OCI-LY7 (cell line): Measurements from ENCODE around the gene ANK3. TPM values are rescaled to one million over a fixed set of nuclear protein-coding genes. Genes with fewer than 3 reads are reported as not detected.

Experiments used
- BruUV-seq: library from RNA; stranded (reverse); fragments of 400-500 nt; replicated peaks from 2 replicates; lab custom pipeline; 2021; lab: Mats Ljungman, UMichigan
- CTCF ChIA-PET: fragments of 300-600 bp; sonication (Branson Sonifier 250); formaldehyde crosslinking; loops from one replicate; lab custom pipeline; 2022; ENCODE audit warnings: antibody characterized with exemption; ENCODE audit not compliant: unreplicated experiment; lab: Charles Lee
- POLR2A ChIA-PET: fragments of 300-600 bp; sonication (Branson Sonifier 250); formaldehyde crosslinking; loops from one replicate; lab custom pipeline; 2022; ENCODE audit warnings: antibody characterized with exemption; lab: Charles Lee
- DNase-seq: peaks from one replicate; pipeline ENCODE4 v3.0.0-alpha.2; 2015; ENCODE audit warnings: low spot score
- H2AFZ ChIP-seq: fragments of 200-600 bp; sonication (generic), shearing (Covaris generic); 2 replicates; pipeline ENCODE4 v1.6.1; 2014; ENCODE audit warnings: mild to moderate bottlenecking, antibody characterized with exemption, low read length, moderate library complexity
- H3K27ac ChIP-seq: fragments of 200-600 bp; sonication (generic); 2 replicates; pipeline ENCODE4 v1.5.1; 2014; ENCODE audit warnings: mixed run types, low read depth, mild to moderate bottlenecking, moderate library complexity, low read length, inconsistent platforms; ENCODE audit not compliant: poor library complexity, severe bottlenecking
- H3K36me3 ChIP-seq: fragments of 200-600 bp; sonication (generic); 2 replicates; pipeline ENCODE4 v1.6.1; 2014; ENCODE audit warnings: mild to moderate bottlenecking, antibody characterized with exemption, low read length, moderate library complexity, mixed read lengths; ENCODE audit not compliant: insufficient read depth
- H3K4me1 ChIP-seq: fragments of 200-600 bp; sonication (generic); 2 replicates; pipeline ENCODE4 v1.5.1; 2014; ENCODE audit warnings: mild to moderate bottlenecking, low read length; ENCODE audit not compliant: insufficient read depth, poor library complexity, severe bottlenecking
- H3K4me2 ChIP-seq: fragments of 200-600 bp; sonication (generic); 2 replicates; pipeline ENCODE4 v1.6.1; 2014; ENCODE audit warnings: mild to moderate bottlenecking, low read length
- H3K4me3 ChIP-seq: fragments of 200-600 bp; sonication (generic); 2 replicates; pipeline ENCODE4 v1.5.1; 2014; ENCODE audit warnings: mild to moderate bottlenecking, low read depth, low read length; ENCODE audit not compliant: poor library complexity, severe bottlenecking
- H3K79me2 ChIP-seq: fragments of 200-600 bp; sonication (generic); 2 replicates; pipeline ENCODE4 v1.6.1; 2016; ENCODE audit warnings: low read depth, mild to moderate bottlenecking, low read length, moderate library complexity, mixed read lengths; ENCODE audit not compliant: insufficient read depth
- H3K9me2 ChIP-seq: fragments of 200-600 bp; sonication (generic); 2 replicates; pipeline ENCODE4 v1.6.1; 2016; ENCODE audit warnings: mild to moderate bottlenecking, low read length, mixed read lengths; ENCODE audit not compliant: insufficient read depth
- H3K9me3 ChIP-seq: fragments of 200-600 bp; sonication (generic); 2 replicates; pipeline ENCODE4 v1.6.1; 2014; ENCODE audit warnings: mild to moderate bottlenecking, mixed run types, low read length, mixed read lengths
- H4K20me1 ChIP-seq: fragments of 200-600 bp; sonication (generic); 2 replicates; pipeline ENCODE4 v1.6.1; 2014; ENCODE audit warnings: mild to moderate bottlenecking, antibody characterized with exemption, low read length, moderate library complexity, mixed read lengths; ENCODE audit not compliant: insufficient read depth
- EZH2phosphoT487 ChIP-seq: fragments of 200-600 bp; sonication (generic); IDR thresholded peaks from 2 replicates; pipeline ENCODE4 v1.6.1; 2018; ENCODE audit warnings: low read depth, borderline replicate concordance, mild to moderate bottlenecking, mixed run types, antibody characterized with exemption, low read length, moderate library complexity, mixed read lengths
- intact Hi-C: fragments of 100-400 bp; cut with micrococcal nuclease; formaldehyde crosslinking; loops from one replicate; pipeline ENCODE4 v1.10.0; 2022; ENCODE audit not compliant: unreplicated experiment
- total RNA-seq, 2 experiments: library from RNA; depleted of rRNA in 1 of 2; stranded (reverse); fragments of >200 nt in 1 of 2; shearing (Covaris generic) in 1 of 2; gene quantifications; 2 replicates each; pipeline ENCODE4 v1.2.3, GENCODE V29; 2014 to 2022
- TF ChIP-seq, protein P1 (sequence below): fragments of 200-600 bp; sonication (generic); conservative IDR thresholded peaks from 2 replicates; pipeline ENCODE4 v1.5.1; 2014; ENCODE audit warnings: mild to moderate bottlenecking, antibody characterized with exemption, low read length, moderate library complexity, mixed read lengths

The ANK3 gene
- total RNA-seq, 2 experiments from 2014 or later, result 0.13 to 0.49 TPM

DNA sequence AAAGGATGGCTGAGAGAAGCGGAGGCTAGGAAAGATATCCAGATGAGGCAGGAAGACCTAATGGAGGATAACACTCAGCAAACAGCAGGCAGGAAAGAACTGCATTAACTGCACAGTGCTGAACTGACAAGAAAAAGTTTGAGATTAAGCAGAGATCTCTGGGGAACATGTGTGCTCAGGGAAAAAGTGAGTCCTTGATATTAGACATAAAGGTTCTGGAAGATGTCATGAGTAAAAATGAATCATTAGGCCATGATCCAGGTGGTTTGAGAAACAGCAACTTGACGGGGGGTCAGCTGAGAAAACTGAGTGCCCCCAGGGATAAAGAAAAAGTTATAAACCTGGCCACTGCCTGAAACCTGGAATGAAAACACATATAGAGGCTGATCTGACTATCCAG, 27.3 kb upstream of the ANK3 start:
- no peak overlapping the region for H2AFZ ChIP-seq
- BruUV-seq, result no TSS peak
- no peak for DNase-seq
- no peaks in the 10 kb centered on the region for H4K20me1 ChIP-seq
- H3K27ac ChIP-seq, result no peak overlapping the region
- no peak overlapping the region for H3K4me3 ChIP-seq
- ChIA-PET CTCF (no interaction called here), POLR2A (no interaction called here)
- intact Hi-C loops, result no loop called here
- no peaks in the 10 kb centered on the region for H3K79me2 ChIP-seq
- H3K9me3 ChIP-seq, result no peaks in the 10 kb centered on the region
- no peaks in the 10 kb centered on the region for H3K36me3 ChIP-seq
- H3K9me2 ChIP-seq, result no peaks in the 10 kb centered on the region
- TF ChIP-seq, protein P1, sequence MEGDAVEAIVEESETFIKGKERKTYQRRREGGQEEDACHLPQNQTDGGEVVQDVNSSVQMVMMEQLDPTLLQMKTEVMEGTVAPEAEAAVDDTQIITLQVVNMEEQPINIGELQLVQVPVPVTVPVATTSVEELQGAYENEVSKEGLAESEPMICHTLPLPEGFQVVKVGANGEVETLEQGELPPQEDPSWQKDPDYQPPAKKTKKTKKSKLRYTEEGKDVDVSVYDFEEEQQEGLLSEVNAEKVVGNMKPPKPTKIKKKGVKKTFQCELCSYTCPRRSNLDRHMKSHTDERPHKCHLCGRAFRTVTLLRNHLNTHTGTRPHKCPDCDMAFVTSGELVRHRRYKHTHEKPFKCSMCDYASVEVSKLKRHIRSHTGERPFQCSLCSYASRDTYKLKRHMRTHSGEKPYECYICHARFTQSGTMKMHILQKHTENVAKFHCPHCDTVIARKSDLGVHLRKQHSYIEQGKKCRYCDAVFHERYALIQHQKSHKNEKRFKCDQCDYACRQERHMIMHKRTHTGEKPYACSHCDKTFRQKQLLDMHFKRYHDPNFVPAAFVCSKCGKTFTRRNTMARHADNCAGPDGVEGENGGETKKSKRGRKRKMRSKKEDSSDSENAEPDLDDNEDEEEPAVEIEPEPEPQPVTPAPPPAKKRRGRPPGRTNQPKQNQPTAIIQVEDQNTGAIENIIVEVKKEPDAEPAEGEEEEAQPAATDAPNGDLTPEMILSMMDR, result no peak
- TF ChIP-seq EZH2phosphoT487, result no peak
- H3K4me2 ChIP-seq, result no peak overlapping the region
- no peaks in the 10 kb centered on the region for H3K4me1 ChIP-seq

DNA sequence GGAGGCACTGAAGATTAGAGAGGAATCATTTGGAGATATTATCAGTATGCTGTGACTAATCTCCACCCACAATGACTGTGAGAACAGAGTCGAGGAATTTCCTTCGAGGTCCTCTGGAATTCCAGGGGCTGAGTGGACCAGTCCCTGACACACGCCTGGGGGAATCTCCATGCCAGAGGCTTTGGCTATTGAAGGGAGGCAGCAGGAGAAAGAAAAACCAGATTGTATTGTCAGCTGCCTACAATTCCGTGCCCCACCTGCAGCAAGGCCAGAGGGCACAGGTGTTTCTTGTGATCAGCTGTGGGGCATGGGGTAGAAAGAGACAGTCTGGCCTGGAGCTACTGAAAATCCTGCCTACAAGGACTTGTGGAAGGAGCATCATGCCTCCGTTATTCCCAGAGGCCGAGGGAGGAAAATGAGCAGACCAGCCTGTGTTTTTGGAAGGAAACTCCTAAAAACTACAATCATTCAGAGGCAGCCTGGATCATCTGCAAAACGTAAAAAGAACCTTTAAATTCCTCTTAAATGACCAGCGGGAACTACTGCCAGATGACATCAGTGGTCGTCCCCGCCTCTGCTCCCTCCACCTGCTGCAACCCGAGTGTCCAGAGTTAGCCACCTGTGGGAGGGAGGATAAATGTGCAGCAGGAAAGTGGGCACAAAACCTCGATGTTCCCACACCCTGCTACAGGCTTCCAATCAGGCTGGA, 25.4 kb upstream of the ANK3 start:
- Histone ChIP-seq H3K9me2 (no peaks in the 10 kb centered on the region), H3K4me1 (no peaks in the 10 kb centered on the region), H4K20me1 (no peaks in the 10 kb centered on the region), H3K36me3 (no peaks in the 10 kb centered on the region), H3K79me2 (no peaks in the 10 kb centered on the region), H3K9me3 (no peaks in the 10 kb centered on the region), H2AFZ (no peak overlapping the region), H3K27ac (no peak overlapping the region), H3K4me3 (no peak overlapping the region), H3K4me2 (no peak overlapping the region)
- intact Hi-C loops, result no loop called here
- CTCF ChIA-PET, result no interaction called here
- no TSS peak for BruUV-seq
- POLR2A ChIA-PET, result interaction anchor here (0.6 kb wide), 1 partner anchor 8 kb away, joined by 3 read pairs; no protein-coding TSS in a partner anchor
- TF ChIP-seq, protein P1, result no peak
- no peak for TF ChIP-seq EZH2phosphoT487
- DNase-seq, result no peak

DNA sequence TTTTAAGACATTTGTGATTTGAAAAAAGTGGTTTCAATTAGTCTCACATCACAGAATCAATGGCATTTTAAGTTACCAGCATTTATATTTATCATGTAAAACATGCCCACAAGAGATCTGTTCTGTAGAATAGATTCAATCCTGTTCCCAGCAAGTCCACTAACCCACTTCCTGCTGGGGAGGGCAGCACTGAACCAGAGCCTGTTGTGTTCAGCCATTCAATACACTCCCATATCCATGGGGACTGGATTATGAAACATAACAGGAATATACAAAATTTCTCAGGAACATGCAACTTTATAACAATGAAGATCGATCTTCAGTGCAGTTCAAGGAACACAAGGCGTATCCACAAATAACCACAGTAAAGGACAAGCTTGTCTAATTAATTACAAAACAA, 24.4 kb upstream of the ANK3 start:
- ChIA-PET CTCF (no interaction called here), POLR2A (interaction anchor here (0.6 kb wide), 1 partner anchor 9 kb away, joined by 3 read pairs; no protein-coding TSS in a partner anchor)
- H3K9me2 ChIP-seq, result no peaks in the 10 kb centered on the region

More for the DNA sequence above, 24.4 kb upstream of the ANK3 start:
- no peaks in the 10 kb centered on the region for H3K36me3 ChIP-seq
- H3K4me2 ChIP-seq, result no peak overlapping the region
- no TSS peak for BruUV-seq
- H4K20me1 ChIP-seq, result no peaks in the 10 kb centered on the region
- TF ChIP-seq EZH2phosphoT487, result no peak
- TF ChIP-seq, protein P1, result no peak
- H2AFZ ChIP-seq, result no peak overlapping the region
- intact Hi-C loops, result no loop called here
- no peaks in the 10 kb centered on the region for H3K79me2 ChIP-seq
- no peaks in the 10 kb centered on the region for H3K9me3 ChIP-seq
- H3K27ac ChIP-seq, result no peak overlapping the region
- no peak for DNase-seq
- no peak overlapping the region for H3K4me3 ChIP-seq
- no peaks in the 10 kb centered on the region for H3K4me1 ChIP-seq
